AG04449 (cell line): ENCODE results near the gene CHSY3.

Experiments used
- CTCF ChIA-PET: fragments of 350-600 bp; formaldehyde crosslinking; extraction: SDS; loops from one replicate; lab custom pipeline; 2021; ENCODE audit warnings: antibody characterized with exemption; lab: Yijun Ruan, JAX
- POLR2A ChIA-PET: fragments of 400-600, 350-600 bp; formaldehyde crosslinking; extraction: SDS; loops from one replicate; lab custom pipeline; 2020; ENCODE audit warnings: antibody characterized with exemption, inconsistent platforms; lab: Yijun Ruan, JAX
- DNase-seq: peaks from one replicate; pipeline ENCODE4 v3.0.0-alpha.2; 2010; ENCODE audit warnings: low read depth, low spot score
- H3K4me3 ChIP-seq: 2 replicates; pipeline ENCODE4 v1.5.1; 2011; ENCODE audit warnings: low read depth, mild to moderate bottlenecking, control low read depth, low read length
- CTCF ChIP-seq: IDR thresholded peaks from one replicate; pipeline ENCODE4 v1.5.1; 2011; ENCODE audit warnings: mild to moderate bottlenecking, moderate library complexity, low read length, control low read depth, inconsistent platforms; ENCODE audit not compliant: insufficient read depth; ENCODE audit errors: missing control alignments

CHSY3 gene

GRCh38 chr5:130102375-130102774 is 198.1 kb downstream of the CHSY3 start:
- no peak for DNase-seq
- no peak overlapping the region for H3K4me3 ChIP-seq
- POLR2A ChIA-PET = no interaction called here
- CTCF ChIA-PET = interaction anchor here (1.1 kb wide), 1 partner anchor 13 kb away, joined by 3 read pairs; no protein-coding TSS in a partner anchor
- TF ChIP-seq CTCF = no peak

GRCh38 chr5:130102960-130103359 is 198.7 kb downstream of the CHSY3 start:
- no peak overlapping the region for H3K4me3 ChIP-seq
- no peak for TF ChIP-seq CTCF
- ChIA-PET POLR2A (no interaction called here), CTCF (interaction anchor here (1.1 kb wide), 1 partner anchor 13 kb away, joined by 3 read pairs; no protein-coding TSS in a partner anchor)
- DNase-seq = no peak

- ChIA-PET CTCF (interaction anchor here (0.7 to 1.2 kb wide), 2 partner anchors 8 to 37 kb away, joined by 3 to 5 read pairs; no protein-coding TSS in a partner anchor), POLR2A (no interaction called here)
- TF ChIP-seq CTCF = no peak
- H3K4me3 ChIP-seq = no peak overlapping the region
- no peak for DNase-seq
Observed at GRCh38 chr5:130104895-130105688, 200.8 kb downstream of the CHSY3 start.

GRCh38 chr5:130106480-130106879 is 202.2 kb downstream of the CHSY3 start:
- H3K4me3 ChIP-seq = no peak overlapping the region
- DNase-seq = no peak
- TF ChIP-seq CTCF = no peak
- ChIA-PET POLR2A (no interaction called here), CTCF (interaction anchor here (1.2 to 3.0 kb wide), 4 partner anchors 9 to 202 kb away, joined by 4 to 23 read pairs (median 12); partner anchors contain the start of gene CHSY3)

GRCh38 chr5:130109152-130109551 is 204.9 kb downstream of the CHSY3 start:
- TF ChIP-seq CTCF = peak; percentile 40
- ChIA-PET CTCF (interaction anchor here (0.7 to 4.1 kb wide), 16 partner anchors 9 to 703 kb away, joined by 3 to 55 read pairs (median 5); no protein-coding TSS in a partner anchor), POLR2A (no interaction called here)
- DNase-seq = no peak
- no peak overlapping the region for H3K4me3 ChIP-seq

GRCh38 chr5:130110328-130110727 is 206.1 kb downstream of the CHSY3 start:
- H3K4me3 ChIP-seq = no peak overlapping the region
- TF ChIP-seq CTCF = no peak
- POLR2A ChIA-PET = interaction anchor here (0.6 kb wide), 1 partner anchor 1051 kb away, joined by 3 read pairs; no protein-coding TSS in a partner anchor
- CTCF ChIA-PET = interaction anchor here (0.7 to 4.1 kb wide), 15 partner anchors 11 to 998 kb away, joined by 3 to 55 read pairs (median 6); no protein-coding TSS in a partner anchor
- no peak for DNase-seq
